Measurements from ENCODE around the gene L1CAM.

Gene L1CAM

GRCh38 chrX:153828308-153828707 is 57.7 kb downstream of the L1CAM start:
- no peaks in the 10 kb centered on the region for H3K9me2 ChIP-seq (replicated peaks; ENCODE audit: insufficient read depth, low read length)
- H3K36me3 ChIP-seq (ENCODE audit: low read length) = no peaks in the 10 kb centered on the region
- H2AFZ ChIP-seq (ENCODE audit: low read depth, low read length, severe bottlenecking) = no peak overlapping the region
- no peaks in the 10 kb centered on the region for H3K27me3 ChIP-seq (ENCODE audit: low read length)
- TF ChIP-seq CTCF (IDR thresholded peaks at IDR 0.05; ENCODE audit: insufficient read depth, low read length, poor library complexity, severe bottlenecking) = no peak
- no peak for TF ChIP-seq EZH2phosphoT487 (conservative IDR thresholded peaks at IDR 0.05; ENCODE audit: low read length)
- H4K20me1 ChIP-seq (ENCODE audit: low read depth, low read length) = no peaks in the 10 kb centered on the region
- no peak overlapping the region for H3K4me2 ChIP-seq (ENCODE audit: low read depth, low read length, poor library complexity, severe bottlenecking)
- no peaks in the 10 kb centered on the region for H3F3A ChIP-seq (ENCODE audit: insufficient read depth)
- H3K79me2 ChIP-seq (ENCODE audit: insufficient read depth, low read length) = no peaks in the 10 kb centered on the region
- H3K27ac ChIP-seq (ENCODE audit: low read depth, low read length) = no peak overlapping the region
- H3K4me3 ChIP-seq (ENCODE audit: insufficient read depth, low read length, poor library complexity, severe bottlenecking) = no peak overlapping the region
- H3K9ac ChIP-seq (ENCODE audit: low read length) = no peak overlapping the region
- no peaks in the 10 kb centered on the region for H3K9me3 ChIP-seq (ENCODE audit: insufficient read depth, low read length)

- Histone ChIP-seq H3K79me2 (ENCODE audit: insufficient read depth, low read length) (no peaks in the 10 kb centered on the region), H3K27me3 (ENCODE audit: low read length) (no peaks in the 10 kb centered on the region), H3K9me3 (ENCODE audit: insufficient read depth, low read length) (no peaks in the 10 kb centered on the region), H3K4me2 (ENCODE audit: low read depth, low read length, poor library complexity, severe bottlenecking) (no peak overlapping the region), H4K20me1 (ENCODE audit: low read depth, low read length) (no peaks in the 10 kb centered on the region), H2AFZ (ENCODE audit: low read depth, low read length, severe bottlenecking) (no peak overlapping the region), H3K36me3 (ENCODE audit: low read length) (no peaks in the 10 kb centered on the region), H3K9ac (ENCODE audit: low read length) (no peak overlapping the region), H3F3A (ENCODE audit: insufficient read depth) (no peaks in the 10 kb centered on the region), H3K27ac (ENCODE audit: low read depth, low read length) (no peak overlapping the region), H3K4me3 (ENCODE audit: insufficient read depth, low read length, poor library complexity, severe bottlenecking) (no peak overlapping the region), H3K9me2 (replicated peaks; ENCODE audit: insufficient read depth, low read length) (no peaks in the 10 kb centered on the region)
- TF ChIP-seq CTCF (IDR thresholded peaks at IDR 0.05; ENCODE audit: insufficient read depth, low read length, poor library complexity, severe bottlenecking) (no peak), EZH2phosphoT487 (conservative IDR thresholded peaks at IDR 0.05; ENCODE audit: low read length) (no peak)
Observed at GRCh38 chrX:153827903-153828302, 58.1 kb downstream of the L1CAM start.

GRCh38 chrX:153827016-153827415 is 59.0 kb downstream of the L1CAM start:
- Histone ChIP-seq H3K27ac (ENCODE audit: low read depth, low read length) (no peak overlapping the region), H3F3A (ENCODE audit: insufficient read depth) (no peaks in the 10 kb centered on the region), H3K9ac (ENCODE audit: low read length) (no peak overlapping the region), H3K27me3 (ENCODE audit: low read length) (no peaks in the 10 kb centered on the region), H3K4me2 (ENCODE audit: low read depth, low read length, poor library complexity, severe bottlenecking) (no peak overlapping the region), H3K79me2 (ENCODE audit: insufficient read depth, low read length) (no peaks in the 10 kb centered on the region), H4K20me1 (ENCODE audit: low read depth, low read length) (no peaks in the 10 kb centered on the region), H3K4me3 (ENCODE audit: insufficient read depth, low read length, poor library complexity, severe bottlenecking) (no peak overlapping the region), H3K36me3 (ENCODE audit: low read length) (no peaks in the 10 kb centered on the region), H2AFZ (ENCODE audit: low read depth, low read length, severe bottlenecking) (no peak overlapping the region), H3K9me3 (ENCODE audit: insufficient read depth, low read length) (no peaks in the 10 kb centered on the region), H3K9me2 (replicated peaks; ENCODE audit: insufficient read depth, low read length) (no peaks in the 10 kb centered on the region)
- no peak for TF ChIP-seq CTCF (IDR thresholded peaks at IDR 0.05; ENCODE audit: insufficient read depth, low read length, poor library complexity, severe bottlenecking)
- no peak for TF ChIP-seq EZH2phosphoT487 (conservative IDR thresholded peaks at IDR 0.05; ENCODE audit: low read length)
